HepG2 (cell line): ENCODE measurements around the gene EMC9. TPM values are rescaled to one million over a fixed set of nuclear protein-coding genes. Genes with fewer than 3 reads are reported as not detected.

Experiments used
- JUN ChIP-seq: sonication (generic); formaldehyde crosslinking; IDR thresholded peaks from 2 replicates; pipeline ENCODE4 v1.4.0; 2020; ENCODE audit warnings: mild to moderate bottlenecking, missing genetic modification reagents
- KLF12 ChIP-seq: sonication (generic); formaldehyde crosslinking; IDR thresholded peaks from 2 replicates; pipeline ENCODE4 v1.4.0; 2020; ENCODE audit warnings: missing genetic modification reagents, borderline replicate concordance
- NKX3-1 ChIP-seq: sonication (generic); formaldehyde crosslinking; IDR thresholded peaks from 2 replicates; pipeline ENCODE4 v1.5.0; 2020; ENCODE audit warnings: missing genetic modification reagents
- NR2C2 ChIP-seq: sonication (generic); formaldehyde crosslinking; IDR thresholded peaks from 2 replicates; pipeline ENCODE4 v1.4.0; 2020; ENCODE audit warnings: missing genetic modification reagents, mild to moderate bottlenecking, moderate library complexity, borderline replicate concordance
- NR2F1 ChIP-seq, 2 experiments: fragments of 450-650 bp in 1 of 2; formaldehyde crosslinking in 1 of 2; IDR thresholded peaks; 2 replicates each; pipeline versions ENCODE4 v1.5.0 to v1.6.1; 2016 to 2020; ENCODE audit warnings: mild to moderate bottlenecking in 1 of 2, missing compliant biosample characterization in 1 of 2, missing genetic modification reagents in 1 of 2, moderate library complexity in 1 of 2
- PCBP2 ChIP-seq: fragments of 200-400 bp; formaldehyde crosslinking; optimal IDR thresholded peaks from 2 replicates; pipeline ENCODE3; 2018; ENCODE audit warnings: low read length, low read depth; ENCODE audit not compliant: poor library complexity, severe bottlenecking
- POLR2G ChIP-seq: fragments of 200-400 bp; formaldehyde crosslinking; IDR thresholded peaks from 2 replicates; pipeline ENCODE4 v1.6.1; 2018; ENCODE audit warnings: mild to moderate bottlenecking, low read depth, low read length, moderate library complexity
- RBFOX2 ChIP-seq: fragments of 200-400 bp; formaldehyde crosslinking; IDR thresholded peaks from 2 replicates; pipeline ENCODE4 v1.6.1; 2017; ENCODE audit warnings: low read depth, mild to moderate bottlenecking, low read length
- SIN3B ChIP-seq: fragments of 150-350 bp; IDR thresholded peaks from 2 replicates; pipeline ENCODE4 v1.6.1; 2014; ENCODE audit warnings: low read length
- SOX13 ChIP-seq, 3 experiments: fragments of 450-650 bp in 1 of 3; sonication (generic) in 1 of 3; formaldehyde crosslinking in 1 of 3; IDR thresholded peaks in 2 of 3; conservative IDR thresholded peaks in 1 of 3; 2 replicates each; pipeline versions ENCODE4 v1.5.0 to v1.6.1; 2016 to 2020; ENCODE audit warnings: antibody characterized with exemption in 1 of 3, mild to moderate bottlenecking in 1 of 3, missing compliant biosample characterization in 1 of 3, missing genetic modification reagents in 1 of 3, moderate library complexity in 1 of 3
- SP5 ChIP-seq: IDR thresholded peaks from 2 replicates; pipeline ENCODE4 v1.6.1; 2016; ENCODE audit warnings: low read depth, borderline replicate concordance
- THAP7 ChIP-seq: sonication (generic); formaldehyde crosslinking; IDR thresholded peaks from 2 replicates; pipeline ENCODE4 v1.8.1; 2023; ENCODE audit warnings: mild to moderate bottlenecking, missing genetic modification reagents
- ZC3H4 ChIP-seq: sonication (generic); formaldehyde crosslinking; IDR thresholded peaks from 2 replicates; pipeline ENCODE4 v1.4.0; 2020; ENCODE audit warnings: missing genetic modification reagents, borderline replicate concordance
- ZFP82 ChIP-seq: sonication (generic); formaldehyde crosslinking; IDR thresholded peaks from 2 replicates; pipeline ENCODE4 v1.5.1; 2020; ENCODE audit warnings: mild to moderate bottlenecking, missing genetic modification reagents, borderline replicate concordance
- ZNF18 ChIP-seq: sonication (generic); formaldehyde crosslinking; IDR thresholded peaks from 2 replicates; pipeline ENCODE4 v1.8.0; 2022; ENCODE audit warnings: mild to moderate bottlenecking, missing genetic modification reagents; ENCODE audit not compliant: insufficient replicate concordance
- ZNF34 ChIP-seq: sonication (generic); formaldehyde crosslinking; IDR thresholded peaks from 2 replicates; pipeline ENCODE4 v1.4.0; 2020; ENCODE audit warnings: mild to moderate bottlenecking, missing genetic modification reagents, borderline replicate concordance
- ZNF460 ChIP-seq: sonication (generic); formaldehyde crosslinking; IDR thresholded peaks from 2 replicates; pipeline ENCODE4 v1.5.1; 2020; ENCODE audit warnings: missing genetic modification reagents, mild to moderate bottlenecking, borderline replicate concordance
- ZNF558 ChIP-seq: sonication (generic); formaldehyde crosslinking; IDR thresholded peaks from 2 replicates; pipeline ENCODE4 v1.9.0; 2022; ENCODE audit warnings: mild to moderate bottlenecking, missing genetic modification reagents, borderline replicate concordance
- ZNF598 ChIP-seq: sonication (generic); formaldehyde crosslinking; IDR thresholded peaks from 2 replicates; pipeline ENCODE4 v1.5.1; 2020; ENCODE audit warnings: mild to moderate bottlenecking, missing genetic modification reagents, borderline replicate concordance
- ZNF788 ChIP-seq: sonication (generic); formaldehyde crosslinking; IDR thresholded peaks from 2 replicates; pipeline ENCODE4 v1.5.0; 2020; ENCODE audit warnings: mild to moderate bottlenecking, missing genetic modification reagents, borderline replicate concordance
- ZNF841 ChIP-seq: sonication (generic); formaldehyde crosslinking; IDR thresholded peaks from 2 replicates; pipeline ENCODE4 v1.8.1; 2023; ENCODE audit warnings: missing genetic modification reagents, borderline replicate concordance
- ZNF883 ChIP-seq: sonication (generic); formaldehyde crosslinking; IDR thresholded peaks from 2 replicates; pipeline ENCODE4 v1.5.1; 2020; ENCODE audit warnings: mild to moderate bottlenecking, missing genetic modification reagents; ENCODE audit errors: not compliant biosample characterization
- polyA plus RNA-seq, 8 experiments: library from polyadenylated mRNA; depleted of rRNA in 3 of 8; stranded (reverse) in 7 of 8; unstranded in 1 of 8; fragments of >200 nt; fragmentation: Illumina TruSeq in 4 of 8; extraction: Trizol in 4 of 8; gene quantifications; 2 replicates each; pipeline versions ENCODE4 v1.2.1 to v1.2.3, GENCODE V29; 2011 to 2016; ENCODE audit warnings: low read depth in 4 of 8, missing spikeins in 1 of 8, mixed read lengths in 1 of 8; ENCODE audit not compliant: insufficient read depth in 1 of 8
- total RNA-seq, 5 experiments: library from RNA; depleted of rRNA; stranded (reverse); fragments of >200 nt; fragmentation: Illumina TruSeq; extraction: Trizol; gene quantifications; 2 replicates each; pipeline ENCODE4 v1.2.3, GENCODE V29; 2016; ENCODE audit warnings: low read depth in 1 of 5

Gene EMC9
- total and polyA plus RNA-seq, 2 of the 13 experiments (the other 11 are each of a cell fraction or from before 2014, with no cell fraction given), result 60.5 to 78.7 TPM

DNA sequence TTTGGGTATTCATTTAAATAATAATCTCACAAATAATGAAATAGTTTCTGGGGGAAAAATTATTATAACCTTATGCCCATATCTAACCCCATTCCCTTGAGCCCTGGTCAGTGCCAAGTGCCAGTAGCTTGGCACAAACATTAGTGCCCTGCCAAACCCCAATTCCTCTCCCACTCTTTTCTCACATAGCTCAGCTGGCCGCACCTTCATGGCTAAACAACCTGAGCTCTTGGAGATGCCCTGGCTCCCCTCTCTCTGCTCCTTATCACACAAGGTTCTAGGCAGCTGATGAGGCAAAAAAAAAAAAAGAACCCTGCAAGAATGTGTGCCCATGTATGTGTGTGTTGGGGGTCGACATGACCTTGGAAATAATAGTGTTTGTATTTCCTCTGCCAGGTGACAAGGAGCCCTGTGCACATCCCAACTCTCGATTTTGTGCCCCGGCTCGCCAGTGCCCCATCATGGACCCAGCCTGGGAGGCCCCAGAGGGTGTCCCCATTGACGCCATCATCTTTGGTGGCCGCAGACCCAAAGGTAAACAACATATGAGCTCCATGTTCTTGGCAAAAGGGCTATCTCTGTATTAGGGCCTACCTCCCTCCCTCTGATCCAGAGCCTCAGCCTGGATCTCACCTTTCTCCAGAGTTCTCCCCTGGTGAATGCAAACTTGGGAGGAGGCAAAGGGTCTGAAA, 38.9 kb downstream of the EMC9 start (continued):
- TF ChIP-seq ZNF598 (CRISPR knock-in tag) (peak; percentile 36; the same call in 1 of the 2 replicates), NR2C2 (CRISPR knock-in tag) (no peak), ZC3H4 (no peak), KLF12 (no peak), ZNF788 (CRISPR knock-in tag) (0 out of 2 replicates have a peak, but pooled peaks have one; percentile 49), ZFP82 (CRISPR knock-in tag) (no peak), JUN (CRISPR knock-in tag) (0 out of 2 replicates have a peak, but pooled peaks have one; percentile 44), ZNF18 (no peak), SP5 (no peak), ZNF883 (CRISPR knock-in tag) (peak; percentile 55), RBFOX2 (peak; percentile 52), SIN3B (no peak), SOX13 (IDR thresholded peaks at IDR 0.05) (no peak), SOX13 (CRISPR knock-in tag; conservative IDR thresholded peaks at IDR 0.05 in 1 of 2, IDR thresholded peaks at IDR 0.05 in 1 of 2) (no peak), ZNF460 (CRISPR knock-in tag) (no peak), NKX3-1 (CRISPR knock-in tag) (no peak), PCBP2 (peak; percentile 13), NR2F1 (CRISPR knock-in tag; IDR thresholded peaks at IDR 0.05) (no peak), ZNF34 (CRISPR knock-in tag) (no peak), THAP7 (no peak), ZNF558 (CRISPR knock-in tag) (no peak), ZNF841 (CRISPR knock-in tag) (no peak), POLR2G (peak; percentile 62; the same call in 1 of the 2 replicates)
